GM19324 (cell line): ENCODE measurements around the gene TTLL11.
"Not testable (repeated sequence)": the region's sequence is repeated elsewhere in the genome, so short reads cannot be mapped to it uniquely, and the experiment has no call there.

Experiments
- ATAC-seq: cut with Tn5 transposase; IDR thresholded peaks from one replicate; pipeline ENCODE4 v1.9.1; 2021; ENCODE audit warnings: mild to moderate bottlenecking, moderate library complexity; ENCODE audit not compliant: unreplicated experiment, low FRiP score

The TTLL11 gene

DNA sequence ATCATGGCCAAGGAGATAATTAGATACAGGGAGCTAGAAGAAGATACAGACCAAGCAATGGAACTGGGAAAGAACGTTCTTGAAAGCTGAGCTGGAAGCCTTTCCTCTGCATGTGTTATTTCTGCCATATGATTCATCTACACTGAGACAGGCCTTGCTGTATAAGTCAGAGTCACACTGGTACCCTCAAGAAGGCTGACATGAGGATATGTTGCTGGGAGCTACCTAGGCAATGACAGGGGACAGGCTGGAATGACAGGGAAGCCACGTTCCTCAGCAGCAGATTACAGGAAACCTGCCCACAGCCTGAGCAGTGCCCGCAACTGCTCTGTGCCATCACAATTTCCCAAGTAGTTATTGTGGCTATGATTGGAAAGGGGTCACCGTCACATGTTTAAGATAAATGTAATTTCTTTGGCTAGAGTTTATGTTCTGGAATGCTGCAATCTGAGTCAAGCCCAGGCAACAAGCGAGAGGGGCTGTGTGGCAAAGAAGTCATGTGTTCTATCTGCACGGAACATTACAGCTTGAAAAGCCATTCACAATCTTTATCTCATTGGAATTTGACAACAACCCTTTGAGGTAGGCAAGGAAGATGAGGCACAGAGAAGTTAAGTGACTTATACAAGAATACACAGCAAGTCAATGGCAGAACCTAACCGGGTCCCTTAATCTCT lies 108.2 kb downstream of the TTLL11 start:
- ATAC-seq = no peak

DNA sequence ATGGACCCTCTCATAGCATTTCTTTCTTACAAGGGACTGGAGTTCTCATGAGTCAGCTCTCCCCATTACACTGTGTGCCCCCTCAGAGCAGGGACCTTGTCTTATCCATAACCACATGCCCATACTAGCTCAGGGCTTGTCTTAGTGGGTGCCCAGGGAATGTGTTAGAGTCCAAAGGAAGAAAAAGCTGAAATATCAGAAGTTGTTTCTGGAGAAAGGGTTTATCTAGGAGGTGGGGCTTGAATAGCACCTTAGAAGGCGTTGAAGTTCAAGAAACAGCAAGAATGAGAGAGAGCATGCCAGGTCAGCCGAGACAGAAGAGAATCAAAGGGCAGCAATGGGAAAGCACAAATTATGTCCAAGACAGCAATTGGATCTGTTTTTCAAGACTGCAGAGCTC lies 109.4 kb downstream of the TTLL11 start:
- ATAC-seq = no peak

DNA sequence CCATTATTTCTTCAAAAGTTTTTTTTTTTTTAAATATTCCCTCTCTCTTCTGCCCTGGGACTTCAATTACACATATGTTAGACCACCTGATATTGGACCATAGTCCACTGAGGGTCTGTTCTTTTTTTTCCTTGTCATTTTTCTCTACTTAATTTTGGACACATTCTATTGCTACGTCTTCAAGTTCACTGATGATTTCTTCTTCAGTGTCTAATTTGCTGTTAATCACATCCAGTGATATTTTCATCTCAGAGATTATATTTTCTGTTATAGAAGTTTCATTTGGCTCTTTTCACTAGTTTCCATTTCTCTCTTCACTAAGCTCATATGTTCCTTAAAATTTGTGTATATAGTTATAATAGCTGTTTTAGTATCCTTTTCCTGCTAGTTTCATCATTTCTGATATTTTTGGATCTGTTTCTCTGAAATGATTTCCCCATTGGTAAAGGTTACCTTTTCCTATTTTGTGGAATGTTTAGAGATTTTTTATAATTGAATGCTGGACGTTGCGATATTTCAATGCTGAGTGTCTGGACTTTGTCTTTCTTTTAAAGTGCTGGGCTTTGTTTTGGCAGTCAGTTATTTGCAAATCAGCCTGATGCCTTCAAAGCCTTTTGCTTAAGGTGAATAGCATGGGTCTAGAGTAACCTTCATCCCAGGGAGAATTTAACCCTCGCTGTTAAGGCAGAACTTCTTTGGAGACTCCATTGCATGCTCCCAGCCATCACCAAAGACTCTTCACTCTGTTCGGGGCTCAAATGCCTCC lies 111.8 kb downstream of the TTLL11 start:
- ATAC-seq = no peak

- ATAC-seq = not testable (repeated sequence)
Measured at GRCh38 chr9:121980665-121981064, 112.4 kb downstream of the TTLL11 start.

- ATAC-seq = no peak
Measured at GRCh38 chr9:121979736-121980135, 113.4 kb downstream of the TTLL11 start.

- no peak for ATAC-seq
Measured at GRCh38 chr9:121976751-121977150, 116.4 kb downstream of the TTLL11 start.

- no peak for ATAC-seq
Measured at GRCh38 chr9:121975801-121976277, 117.3 kb downstream of the TTLL11 start.

DNA sequence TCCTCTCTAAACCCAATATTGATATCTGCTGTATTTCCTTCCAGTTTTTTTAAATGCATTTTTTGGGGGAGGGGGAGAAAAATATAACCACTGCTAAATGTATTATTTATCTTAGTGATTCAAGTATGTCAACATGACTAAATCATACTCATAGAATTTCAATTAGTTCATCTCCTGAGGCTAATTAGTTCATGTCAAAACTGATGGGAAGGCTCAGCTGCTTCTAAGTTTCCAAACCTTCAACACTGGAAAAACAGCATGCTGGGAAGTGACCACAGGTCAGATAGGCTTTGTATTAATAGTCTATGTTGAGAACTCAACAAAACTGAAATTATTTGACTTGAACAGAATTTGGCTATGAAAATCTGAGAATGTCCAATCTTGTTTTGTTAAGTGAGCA lies 118.7 kb downstream of the TTLL11 start:
- no peak for ATAC-seq

- peak; percentile 77 for ATAC-seq
Measured at GRCh38 chr9:121972501-121972981, 120.6 kb downstream of the TTLL11 start.

DNA sequence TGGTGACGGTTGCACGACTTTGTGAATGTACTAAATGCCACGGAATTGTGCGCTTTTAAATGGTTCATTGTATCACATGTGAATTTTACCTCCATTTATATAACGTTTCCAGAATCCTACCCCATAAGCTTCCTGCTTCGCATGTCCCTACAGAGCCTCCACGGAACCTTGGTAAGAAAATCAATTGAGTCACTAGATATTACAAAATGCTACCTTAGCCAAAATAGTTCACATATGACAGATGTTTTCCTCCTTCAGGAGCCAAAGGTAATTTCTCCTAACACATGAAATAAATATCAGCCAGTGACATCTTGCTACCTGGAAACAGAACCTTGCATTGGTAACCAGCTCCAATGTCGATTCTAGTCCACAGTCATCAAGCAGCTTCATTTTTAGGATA lies 125.1 kb downstream of the TTLL11 start:
- ATAC-seq = no peak

DNA sequence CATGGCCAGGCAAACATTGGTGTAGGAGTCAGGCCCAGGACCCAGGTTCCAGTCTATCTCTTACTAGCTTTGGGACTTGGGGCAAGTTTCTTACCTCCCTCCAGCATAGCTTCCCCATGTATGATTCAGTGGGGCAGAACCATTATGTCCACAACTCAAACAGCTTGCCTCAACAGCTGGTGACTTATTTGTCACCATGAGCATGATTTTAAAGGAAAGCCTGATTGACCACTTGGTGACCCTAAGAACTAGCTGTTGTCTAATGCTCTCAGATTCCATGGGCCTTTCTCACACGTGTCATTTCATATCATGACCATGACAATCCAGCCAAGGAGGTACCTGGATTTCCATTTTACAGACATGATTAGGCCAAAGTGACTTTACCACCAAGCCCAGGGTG lies 126.4 kb downstream of the TTLL11 start:
- no peak for ATAC-seq

DNA sequence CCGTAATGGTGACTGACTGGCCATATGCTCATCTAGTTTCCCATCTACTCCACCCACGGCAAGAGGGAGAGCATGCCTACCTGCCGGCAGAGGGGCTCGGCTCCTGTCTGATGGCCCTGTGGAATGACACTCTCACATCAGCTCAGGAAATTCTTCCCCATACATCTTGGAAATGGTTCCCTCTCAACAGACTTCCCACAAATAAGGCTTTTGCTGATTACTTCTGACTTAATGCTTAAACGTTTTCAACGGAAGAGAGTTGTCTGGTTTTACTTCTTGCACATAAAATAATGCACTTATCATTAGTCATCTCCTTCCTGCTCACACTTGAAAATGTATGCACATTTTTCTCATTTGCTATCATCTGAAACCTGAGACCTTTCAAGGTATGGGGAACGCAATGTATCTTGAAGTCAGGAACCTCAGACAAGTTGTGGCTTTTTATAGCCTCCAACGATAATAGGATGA lies 129.5 kb downstream of the TTLL11 start:
- no peak for ATAC-seq

DNA sequence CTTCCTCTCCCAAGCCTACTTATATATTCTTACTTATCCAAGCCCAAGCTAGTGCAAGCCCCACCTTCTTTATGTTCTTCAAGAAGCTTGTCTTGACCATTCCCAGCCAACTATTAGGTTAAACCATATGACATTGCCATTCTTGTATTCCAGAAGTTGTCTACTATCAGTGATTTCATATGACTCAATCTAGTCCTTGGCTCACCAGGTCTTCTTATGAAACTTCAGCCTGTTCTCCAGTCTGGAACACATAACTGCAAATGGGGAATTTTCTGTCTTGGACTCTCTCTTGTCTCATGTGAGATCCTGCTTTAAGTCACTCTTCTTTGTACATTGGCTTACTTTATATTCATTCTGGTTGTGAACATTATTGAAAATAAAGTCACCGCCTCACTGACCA lies 130.7 kb downstream of the TTLL11 start:
- no peak for ATAC-seq

DNA sequence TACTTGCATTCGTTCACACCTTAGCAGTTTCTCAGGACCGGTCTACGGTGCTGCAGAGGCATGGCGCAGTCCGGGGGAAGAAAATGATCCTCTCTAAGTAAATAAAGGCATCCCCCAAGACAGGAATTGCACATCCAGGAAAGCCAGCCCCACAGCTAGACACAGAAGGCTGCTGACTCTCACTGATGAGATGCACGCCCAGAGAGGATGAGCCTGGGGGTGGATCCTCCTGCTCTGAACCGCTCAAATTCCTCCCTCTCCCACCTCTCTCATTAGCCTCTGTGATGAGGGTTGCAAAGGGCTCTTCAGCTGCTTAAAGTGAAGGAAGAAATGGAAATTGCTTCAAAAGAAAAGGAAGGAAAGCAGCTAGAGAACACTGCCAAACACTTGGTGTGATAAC lies 132.4 kb downstream of the TTLL11 start:
- no peak for ATAC-seq

DNA sequence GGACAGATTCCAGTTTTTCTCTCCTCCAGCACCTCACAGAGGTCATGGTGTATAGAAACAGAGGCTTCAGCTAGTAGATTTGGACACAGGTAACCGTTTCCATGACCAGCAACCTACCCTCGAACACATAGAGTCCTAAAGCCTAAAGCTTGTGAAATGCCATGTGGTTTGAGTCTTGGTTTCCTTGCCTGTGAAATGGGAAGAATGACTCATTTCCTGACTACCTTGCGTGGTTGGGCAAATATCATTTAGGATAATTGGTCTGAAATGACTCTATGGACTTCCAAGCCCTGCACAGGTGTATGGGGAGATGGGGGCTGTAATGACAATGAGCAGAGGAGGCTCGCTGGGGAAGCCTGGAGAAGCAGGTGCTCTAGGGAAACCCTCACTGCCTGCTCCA lies 134.6 kb downstream of the TTLL11 start:
- ATAC-seq = no peak

DNA sequence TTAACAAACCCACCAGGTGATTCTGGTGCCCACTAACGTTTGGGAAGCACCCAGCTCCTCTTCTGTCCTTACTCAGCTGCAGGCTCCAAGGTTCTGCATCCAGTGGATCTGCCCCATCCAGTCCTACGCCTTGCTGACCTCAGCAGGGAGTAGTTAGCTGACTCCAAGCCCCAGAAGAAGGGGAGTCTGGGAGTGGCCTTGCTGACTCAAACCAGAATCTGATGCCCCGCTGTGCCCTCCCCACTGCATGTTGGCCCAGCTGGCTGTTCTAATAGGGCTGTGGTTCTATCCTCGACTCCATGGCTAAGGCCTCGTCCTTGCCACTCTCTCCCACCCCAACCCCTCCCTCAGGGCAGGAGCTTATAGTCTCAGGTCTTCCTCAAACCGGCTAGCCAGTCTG lies 136.3 kb downstream of the TTLL11 start:
- ATAC-seq = no peak

DNA sequence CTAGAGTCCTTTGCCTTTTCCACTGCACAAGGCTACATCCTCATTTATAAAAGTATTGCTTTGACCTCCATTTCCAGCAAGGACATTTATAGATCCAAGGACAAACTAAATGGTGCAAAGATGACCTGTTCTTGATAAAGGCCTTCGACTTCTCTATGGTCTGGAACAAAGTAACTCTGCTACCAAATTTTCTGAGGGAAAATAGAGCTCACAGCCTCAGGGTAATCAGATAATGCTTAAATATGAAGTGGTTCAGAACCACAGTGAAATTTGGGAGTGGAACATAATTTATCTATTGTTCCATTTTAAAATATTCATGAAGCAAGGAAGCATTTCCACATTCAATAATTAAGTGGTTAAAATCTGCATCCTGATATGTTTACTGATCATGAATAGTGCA lies 137.5 kb downstream of the TTLL11 start:
- ATAC-seq = no peak

- no peak for ATAC-seq
Measured at GRCh38 chr9:121954477-121955140, 138.5 kb downstream of the TTLL11 start.

DNA sequence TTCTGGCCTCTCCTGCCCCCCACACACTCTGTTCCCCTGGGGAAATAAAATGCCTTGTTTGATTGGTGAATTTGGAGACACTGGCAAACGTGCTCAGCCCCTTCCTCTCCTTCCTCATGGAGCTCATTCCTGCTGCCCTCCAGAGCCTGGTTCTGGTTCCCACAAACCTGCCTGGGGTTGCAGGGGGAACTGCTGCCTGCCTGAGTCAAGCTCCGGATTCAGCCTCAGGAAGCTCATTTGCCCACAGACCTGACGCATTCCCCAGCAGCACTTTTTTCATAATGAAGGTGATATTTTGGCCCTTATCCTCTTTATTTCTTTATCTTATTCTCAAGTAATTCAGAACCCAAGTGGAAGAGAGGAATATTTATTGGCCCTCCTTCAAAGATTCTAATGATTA lies 140.5 kb downstream of the TTLL11 start:
- ATAC-seq = no peak

- no peak for ATAC-seq
Measured at GRCh38 chr9:121950866-121951265, 142.2 kb downstream of the TTLL11 start.

- ATAC-seq = no peak
Measured at GRCh38 chr9:121950441-121950840, 142.7 kb downstream of the TTLL11 start.
